ENCODE data around the gene MRGPRX2. TPM values are rescaled to one million over a fixed set of nuclear protein-coding genes. Genes with fewer than 3 reads are reported as not detected.

Gene MRGPRX2
- polyA plus RNA-seq, 1 of the 3 experiments (the other 2 are of a cell fraction): not detected

GRCh38 chr11:19092342-19092741 is 31.8 kb upstream of the MRGPRX2 start:
- Histone ChIP-seq H2AFZ (ENCODE audit: low read depth) (no peak overlapping the region), H3K9ac (no peak overlapping the region), H3K9me2 (no peaks in the 10 kb centered on the region), H3K9me3 (no peaks in the 10 kb centered on the region), H3K79me2 (ENCODE audit: insufficient read depth) (no peaks in the 10 kb centered on the region), H3K4me3 (ENCODE audit: low read depth in 2 of 2, low read length in 1 of 2) (no peak overlapping the region), H3K27me3 (ENCODE audit: insufficient read depth) (peaks cover 2% of the 10 kb centered on the region; the same call in 1 of the 2 replicates), H3K4me2 (no peak overlapping the region), H4K20me1 (ENCODE audit: insufficient read depth) (no peaks in the 10 kb centered on the region), H3K27ac (ENCODE audit: low read depth in 2 of 2, low read length in 1 of 2) (no peak overlapping the region), H3K36me3 (replicated peaks in 1 of 2; ENCODE audit: control insufficient read depth in 1 of 2, insufficient read depth in 2 of 2, low read length in 1 of 2) (no peaks in the 10 kb centered on the region), H3K4me1 (ENCODE audit: control insufficient read depth in 1 of 2, insufficient read depth in 2 of 2, low read depth in 1 of 2, low read length in 1 of 2) (no peaks in the 10 kb centered on the region), H3F3A (replicated peaks; ENCODE audit: insufficient read depth) (no peaks in the 10 kb centered on the region)
- ChIA-PET POLR2A (no interaction called here), CTCF (interaction anchor here (1.0 to 1.2 kb wide), 2 partner anchors 15 to 22 kb away, joined by 3 read pairs; no protein-coding TSS in a partner anchor)
- WGBS (ENCODE audit: low lambda C conversion rate): 17% methylated on average over 3 of the region's 3 CpGs
- no peak for DNase-seq
- TF ChIP-seq TEAD4 (IDR thresholded peaks at IDR 0.05; ENCODE audit: borderline replicate concordance, insufficient read depth): no peak
- no peak for TF ChIP-seq NRF1 (IDR thresholded peaks at IDR 0.05; ENCODE audit: low read depth, low read length)
- TF ChIP-seq, protein P1, sequence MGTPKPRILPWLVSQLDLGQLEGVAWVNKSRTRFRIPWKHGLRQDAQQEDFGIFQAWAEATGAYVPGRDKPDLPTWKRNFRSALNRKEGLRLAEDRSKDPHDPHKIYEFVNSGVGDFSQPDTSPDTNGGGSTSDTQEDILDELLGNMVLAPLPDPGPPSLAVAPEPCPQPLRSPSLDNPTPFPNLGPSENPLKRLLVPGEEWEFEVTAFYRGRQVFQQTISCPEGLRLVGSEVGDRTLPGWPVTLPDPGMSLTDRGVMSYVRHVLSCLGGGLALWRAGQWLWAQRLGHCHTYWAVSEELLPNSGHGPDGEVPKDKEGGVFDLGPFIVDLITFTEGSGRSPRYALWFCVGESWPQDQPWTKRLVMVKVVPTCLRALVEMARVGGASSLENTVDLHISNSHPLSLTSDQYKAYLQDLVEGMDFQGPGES (IDR thresholded peaks at IDR 0.05; ENCODE audit: low read depth, low read length): no peak
- TF ChIP-seq USF2 (IDR thresholded peaks at IDR 0.05; ENCODE audit: borderline replicate concordance, low read depth, low read length): no peak
- no peak for TF ChIP-seq GABPA (IDR thresholded peaks at IDR 0.05; ENCODE audit: low read depth)
- TF ChIP-seq MEF2A (IDR thresholded peaks at IDR 0.05; ENCODE audit: borderline replicate concordance, low read depth): no peak
- no peak for TF ChIP-seq RFX5 (IDR thresholded peaks at IDR 0.05; ENCODE audit: low read length)
- no peak for TF ChIP-seq RXRA (IDR thresholded peaks at IDR 0.05; ENCODE audit: borderline replicate concordance, low read depth)
- TF ChIP-seq SIN3A (IDR thresholded peaks at IDR 0.05; ENCODE audit: borderline replicate concordance, low read depth, low read length): no peak
- no peak for TF ChIP-seq YY1 (IDR thresholded peaks at IDR 0.05; ENCODE audit: low read depth)

GRCh38 chr11:19091366-19091765 is 30.8 kb upstream of the MRGPRX2 start:
- H3K27me3 ChIP-seq (ENCODE audit: insufficient read depth): no peaks in the 10 kb centered on the region
- no peak overlapping the region for H2AFZ ChIP-seq (ENCODE audit: low read depth)
- H3K36me3 ChIP-seq (replicated peaks in 1 of 2; ENCODE audit: control insufficient read depth in 1 of 2, insufficient read depth in 2 of 2, low read length in 1 of 2): no peaks in the 10 kb centered on the region
- POLR2A ChIA-PET: no interaction called here
- H3K27ac ChIP-seq (ENCODE audit: low read depth in 2 of 2, low read length in 1 of 2): no peak overlapping the region
- WGBS (ENCODE audit: low lambda C conversion rate): 40% methylated on average over 1 of the region's 1 CpG
- no peak overlapping the region for H3K9ac ChIP-seq
- no peak overlapping the region for H3K4me3 ChIP-seq (ENCODE audit: low read depth in 2 of 2, low read length in 1 of 2)
- no peaks in the 10 kb centered on the region for H3K9me3 ChIP-seq
- DNase-seq: no peak
- CTCF ChIA-PET: no interaction called here
- H3K4me2 ChIP-seq: no peak overlapping the region
- H3K79me2 ChIP-seq (ENCODE audit: insufficient read depth): no peaks in the 10 kb centered on the region
- H3F3A ChIP-seq (replicated peaks; ENCODE audit: insufficient read depth): no peaks in the 10 kb centered on the region
- H3K9me2 ChIP-seq: no peaks in the 10 kb centered on the region
- H4K20me1 ChIP-seq (ENCODE audit: insufficient read depth): no peaks in the 10 kb centered on the region
- H3K4me1 ChIP-seq (ENCODE audit: control insufficient read depth in 1 of 2, insufficient read depth in 2 of 2, low read depth in 1 of 2, low read length in 1 of 2): no peaks in the 10 kb centered on the region
- no peak for TF ChIP-seq TCF12 (IDR thresholded peaks at IDR 0.05)
- TF ChIP-seq TAF1 (IDR thresholded peaks at IDR 0.05; ENCODE audit: borderline replicate concordance, low read depth, low read length): no peak
- no peak for TF ChIP-seq MEF2A (IDR thresholded peaks at IDR 0.05; ENCODE audit: borderline replicate concordance, low read depth)
- TF ChIP-seq JUND (IDR thresholded peaks at IDR 0.05): no peak
- no peak for TF ChIP-seq MAX (IDR thresholded peaks at IDR 0.05; ENCODE audit: low read depth)
- no peak for TF ChIP-seq CTCF (IDR thresholded peaks at IDR 0.05)
- TF ChIP-seq FOSL2 (IDR thresholded peaks at IDR 0.05; ENCODE audit: borderline replicate concordance, low read depth): no peak
- TF ChIP-seq GABPA (IDR thresholded peaks at IDR 0.05; ENCODE audit: low read depth): no peak
- TF ChIP-seq USF2 (IDR thresholded peaks at IDR 0.05; ENCODE audit: borderline replicate concordance, low read depth, low read length): no peak
- TF ChIP-seq RXRA (IDR thresholded peaks at IDR 0.05; ENCODE audit: borderline replicate concordance, low read depth): no peak
- no peak for TF ChIP-seq RCOR1 (IDR thresholded peaks at IDR 0.05; ENCODE audit: low read length)

All from SK-N-SH (cell line).